HCT116 (cell line): ENCODE results near the gene WDHD1.
A peak's percentile ranks its signal among the peaks of the same experiment; 100 is the strongest.

Source experiments
- CBX3 ChIP-seq: IDR thresholded peaks from 2 replicates; pipeline ENCODE4 v1.6.1; 2012; ENCODE audit warnings: low read depth
- CEBPB ChIP-seq: IDR thresholded peaks from 2 replicates; pipeline ENCODE4 v1.6.1; 2012; ENCODE audit warnings: low read depth
- ELF1 ChIP-seq: IDR thresholded peaks from 2 replicates; pipeline ENCODE4 v1.6.1; 2012; ENCODE audit warnings: low read depth, borderline replicate concordance
- EZH2 ChIP-seq: fragments of 200-600 bp; sonication (generic); IDR thresholded peaks from 2 replicates; pipeline ENCODE4 v1.6.1; 2017; ENCODE audit warnings: antibody characterized with exemption, mixed run types
- EZH2phosphoT487 ChIP-seq: fragments of 200-600 bp; IDR thresholded peaks from 2 replicates; pipeline ENCODE4 v1.6.1; 2018; ENCODE audit warnings: antibody characterized with exemption, borderline replicate concordance
- JUND ChIP-seq: IDR thresholded peaks from 2 replicates; pipeline ENCODE4 v1.6.1; 2012
- POLR2A ChIP-seq: IDR thresholded peaks from 2 replicates; pipeline ENCODE4 v1.7.0; 2011; ENCODE audit warnings: borderline replicate concordance; ENCODE audit not compliant: insufficient read depth, insufficient read length; ENCODE audit errors: extremely low read depth
- RAD21 ChIP-seq: IDR thresholded peaks from 2 replicates; pipeline ENCODE4 v1.6.1; 2012; ENCODE audit warnings: low read depth, mild to moderate bottlenecking
- YY1 ChIP-seq: IDR thresholded peaks from 2 replicates; pipeline ENCODE4 v1.6.1; 2011; ENCODE audit warnings: low read length, low read depth, moderate library complexity, mild to moderate bottlenecking; ENCODE audit not compliant: insufficient replicate concordance; ENCODE audit errors: extremely low read depth
- ZNF274 ChIP-seq: fragments of 200-500 bp; sonication (Bioruptor generic); IDR thresholded peaks from 2 replicates; pipeline ENCODE4 v1.6.1; 2014; ENCODE audit warnings: mild to moderate bottlenecking, low read depth, low read length, inconsistent platforms
- TF ChIP-seq, protein P1 (sequence below), 3 experiments: fragments of 200-600 bp in 1 of 3; sonication (generic) in 1 of 3; IDR thresholded peaks in 2 of 3; conservative IDR thresholded peaks in 1 of 3; 2 replicates each; pipeline ENCODE4 v1.5.1; 2012 to 2017; ENCODE audit warnings: low read depth in 2 of 3, low read length in 2 of 3, antibody characterized with exemption in 1 of 3, borderline replicate concordance in 1 of 3, control low read depth in 1 of 3, mild to moderate bottlenecking in 1 of 3, mixed read lengths in 1 of 3, mixed run types in 1 of 3, moderate library complexity in 1 of 3; ENCODE audit not compliant: insufficient read depth in 1 of 3
- TF ChIP-seq, protein P2 (sequence below): IDR thresholded peaks from 2 replicates; pipeline ENCODE4 v1.6.1; 2011; ENCODE audit warnings: mild to moderate bottlenecking, low read length, moderate library complexity; ENCODE audit not compliant: insufficient replicate concordance; ENCODE audit errors: extremely low read depth
- TF ChIP-seq, protein P3 (sequence below): IDR thresholded peaks from 2 replicates; pipeline ENCODE4 v1.6.1; 2012; ENCODE audit warnings: low read depth
- TF ChIP-seq, protein P4 (sequence below): IDR thresholded peaks from 2 replicates; pipeline ENCODE4 v1.6.1; 2012

DNA sequence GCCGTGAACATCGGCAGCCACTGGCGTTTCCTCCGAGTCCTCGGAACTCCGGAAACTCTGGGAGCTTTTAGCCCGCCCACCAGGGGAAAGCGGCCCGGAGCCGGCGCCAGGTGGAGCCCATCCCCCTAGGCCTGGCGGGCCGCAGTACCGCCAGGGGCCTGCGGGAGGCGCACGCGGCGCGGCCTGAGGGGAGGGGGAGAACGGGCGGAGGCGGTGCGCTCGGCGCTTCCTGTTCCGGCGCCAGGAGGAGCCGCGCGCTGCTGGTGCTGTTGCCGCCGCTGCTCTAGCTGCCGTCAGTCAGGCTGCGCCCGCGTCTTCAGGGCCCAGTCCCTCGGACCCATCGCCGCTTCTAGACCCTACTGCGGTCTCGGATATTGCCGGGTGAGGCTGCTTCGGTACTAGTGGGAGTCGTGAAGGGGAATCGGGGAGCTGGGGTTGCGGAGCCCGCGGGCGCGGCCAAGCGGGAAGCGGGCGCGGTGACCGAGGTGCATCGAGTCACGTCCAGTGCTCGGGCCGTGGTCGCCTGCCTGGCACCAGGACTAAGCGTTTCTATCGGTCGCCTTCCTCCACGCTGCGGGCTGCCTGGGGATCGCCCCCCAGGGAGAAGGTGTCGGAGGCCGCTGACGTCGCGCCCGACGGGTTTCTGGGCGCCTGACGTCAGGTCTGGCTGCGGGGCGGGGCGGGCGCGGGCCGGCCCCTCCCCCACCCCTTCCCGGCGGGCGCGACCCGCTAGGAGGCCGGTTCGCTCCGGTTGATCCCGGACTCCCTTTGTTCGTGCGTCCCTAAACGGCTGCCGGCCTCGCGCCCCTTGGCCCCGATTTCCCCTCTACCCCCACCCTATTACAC lies 24.7 kb upstream of the WDHD1 start, which contains the start of gene MAPK1IP1L:
- TF ChIP-seq, protein P1, sequence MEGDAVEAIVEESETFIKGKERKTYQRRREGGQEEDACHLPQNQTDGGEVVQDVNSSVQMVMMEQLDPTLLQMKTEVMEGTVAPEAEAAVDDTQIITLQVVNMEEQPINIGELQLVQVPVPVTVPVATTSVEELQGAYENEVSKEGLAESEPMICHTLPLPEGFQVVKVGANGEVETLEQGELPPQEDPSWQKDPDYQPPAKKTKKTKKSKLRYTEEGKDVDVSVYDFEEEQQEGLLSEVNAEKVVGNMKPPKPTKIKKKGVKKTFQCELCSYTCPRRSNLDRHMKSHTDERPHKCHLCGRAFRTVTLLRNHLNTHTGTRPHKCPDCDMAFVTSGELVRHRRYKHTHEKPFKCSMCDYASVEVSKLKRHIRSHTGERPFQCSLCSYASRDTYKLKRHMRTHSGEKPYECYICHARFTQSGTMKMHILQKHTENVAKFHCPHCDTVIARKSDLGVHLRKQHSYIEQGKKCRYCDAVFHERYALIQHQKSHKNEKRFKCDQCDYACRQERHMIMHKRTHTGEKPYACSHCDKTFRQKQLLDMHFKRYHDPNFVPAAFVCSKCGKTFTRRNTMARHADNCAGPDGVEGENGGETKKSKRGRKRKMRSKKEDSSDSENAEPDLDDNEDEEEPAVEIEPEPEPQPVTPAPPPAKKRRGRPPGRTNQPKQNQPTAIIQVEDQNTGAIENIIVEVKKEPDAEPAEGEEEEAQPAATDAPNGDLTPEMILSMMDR (IDR thresholded peaks at IDR 0.05 in 2 of 3, conservative IDR thresholded peaks at IDR 0.05 in 1 of 3; ENCODE audit: borderline replicate concordance in 1 of 3, insufficient read depth in 1 of 3, low read depth in 2 of 3, low read length in 2 of 3): peak; percentile 92 to 99 (median 96)
- TF ChIP-seq CEBPB: no peak
- no peak for TF ChIP-seq EZH2
- TF ChIP-seq, protein P2, sequence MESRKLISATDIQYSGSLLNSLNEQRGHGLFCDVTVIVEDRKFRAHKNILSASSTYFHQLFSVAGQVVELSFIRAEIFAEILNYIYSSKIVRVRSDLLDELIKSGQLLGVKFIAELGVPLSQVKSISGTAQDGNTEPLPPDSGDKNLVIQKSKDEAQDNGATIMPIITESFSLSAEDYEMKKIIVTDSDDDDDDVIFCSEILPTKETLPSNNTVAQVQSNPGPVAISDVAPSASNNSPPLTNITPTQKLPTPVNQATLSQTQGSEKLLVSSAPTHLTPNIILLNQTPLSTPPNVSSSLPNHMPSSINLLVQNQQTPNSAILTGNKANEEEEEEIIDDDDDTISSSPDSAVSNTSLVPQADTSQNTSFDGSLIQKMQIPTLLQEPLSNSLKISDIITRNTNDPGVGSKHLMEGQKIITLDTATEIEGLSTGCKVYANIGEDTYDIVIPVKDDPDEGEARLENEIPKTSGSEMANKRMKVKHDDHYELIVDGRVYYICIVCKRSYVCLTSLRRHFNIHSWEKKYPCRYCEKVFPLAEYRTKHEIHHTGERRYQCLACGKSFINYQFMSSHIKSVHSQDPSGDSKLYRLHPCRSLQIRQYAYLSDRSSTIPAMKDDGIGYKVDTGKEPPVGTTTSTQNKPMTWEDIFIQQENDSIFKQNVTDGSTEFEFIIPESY: no peak
- TF ChIP-seq ZNF274: no peak
- peak; percentile 96 for TF ChIP-seq POLR2A
- peak; percentile 78 for TF ChIP-seq RAD21
- TF ChIP-seq, protein P3, sequence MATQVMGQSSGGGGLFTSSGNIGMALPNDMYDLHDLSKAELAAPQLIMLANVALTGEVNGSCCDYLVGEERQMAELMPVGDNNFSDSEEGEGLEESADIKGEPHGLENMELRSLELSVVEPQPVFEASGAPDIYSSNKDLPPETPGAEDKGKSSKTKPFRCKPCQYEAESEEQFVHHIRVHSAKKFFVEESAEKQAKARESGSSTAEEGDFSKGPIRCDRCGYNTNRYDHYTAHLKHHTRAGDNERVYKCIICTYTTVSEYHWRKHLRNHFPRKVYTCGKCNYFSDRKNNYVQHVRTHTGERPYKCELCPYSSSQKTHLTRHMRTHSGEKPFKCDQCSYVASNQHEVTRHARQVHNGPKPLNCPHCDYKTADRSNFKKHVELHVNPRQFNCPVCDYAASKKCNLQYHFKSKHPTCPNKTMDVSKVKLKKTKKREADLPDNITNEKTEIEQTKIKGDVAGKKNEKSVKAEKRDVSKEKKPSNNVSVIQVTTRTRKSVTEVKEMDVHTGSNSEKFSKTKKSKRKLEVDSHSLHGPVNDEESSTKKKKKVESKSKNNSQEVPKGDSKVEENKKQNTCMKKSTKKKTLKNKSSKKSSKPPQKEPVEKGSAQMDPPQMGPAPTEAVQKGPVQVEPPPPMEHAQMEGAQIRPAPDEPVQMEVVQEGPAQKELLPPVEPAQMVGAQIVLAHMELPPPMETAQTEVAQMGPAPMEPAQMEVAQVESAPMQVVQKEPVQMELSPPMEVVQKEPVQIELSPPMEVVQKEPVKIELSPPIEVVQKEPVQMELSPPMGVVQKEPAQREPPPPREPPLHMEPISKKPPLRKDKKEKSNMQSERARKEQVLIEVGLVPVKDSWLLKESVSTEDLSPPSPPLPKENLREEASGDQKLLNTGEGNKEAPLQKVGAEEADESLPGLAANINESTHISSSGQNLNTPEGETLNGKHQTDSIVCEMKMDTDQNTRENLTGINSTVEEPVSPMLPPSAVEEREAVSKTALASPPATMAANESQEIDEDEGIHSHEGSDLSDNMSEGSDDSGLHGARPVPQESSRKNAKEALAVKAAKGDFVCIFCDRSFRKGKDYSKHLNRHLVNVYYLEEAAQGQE: no peak
- TF ChIP-seq EZH2phosphoT487: no peak
- peak; percentile 82 for TF ChIP-seq ELF1
- TF ChIP-seq, protein P4, sequence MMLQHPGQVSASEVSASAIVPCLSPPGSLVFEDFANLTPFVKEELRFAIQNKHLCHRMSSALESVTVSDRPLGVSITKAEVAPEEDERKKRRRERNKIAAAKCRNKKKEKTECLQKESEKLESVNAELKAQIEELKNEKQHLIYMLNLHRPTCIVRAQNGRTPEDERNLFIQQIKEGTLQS: no peak
- peak; percentile 79; the same call in 1 of the 2 replicates for TF ChIP-seq CBX3
- TF ChIP-seq JUND: 0 out of 2 replicates have a peak, but pooled peaks have one; percentile 18
- peak; percentile 78 for TF ChIP-seq YY1
